ENCODE data around the gene CEBPE.

Gene CEBPE

GRCh38 chr14:23104591-23105347, 14.3 kb downstream of the CEBPE start, which contains the start of gene CIROP:
Gene CIROP, minus strand, starts transcription at chr14:23104989. Its CDS starts 69 bp downstream, at chr14:23104920.
- H3K27me3 ChIP-seq, result no peaks in the 10 kb centered on the region
- H4K20me1 ChIP-seq, result peaks cover 5% of the 10 kb centered on the region; the same call in 1 of the 2 replicates
- H3K36me3 ChIP-seq, result no peaks in the 10 kb centered on the region
- no peak within 1 kb of the TSS for H3K9ac ChIP-seq
- no peak within 1 kb of the TSS for H3K4me3 ChIP-seq
- TF ChIP-seq Cebpa-rat (IDR thresholded peaks at IDR 0.05), result no peak
- H3K4me2 ChIP-seq, result no peak within 1 kb of the TSS
- H3K9me3 ChIP-seq, result peaks cover 11% of the 10 kb centered on the region
- H3K4me1 ChIP-seq, result peaks cover 15% of the 10 kb centered on the region
- H3K27ac ChIP-seq, result no peak within 1 kb of the TSS

- Histone ChIP-seq H3K27me3 (no peaks in the 10 kb centered on the region), H3K9me3 (peaks cover 11% of the 10 kb centered on the region), H4K20me1 (peaks cover 11% of the 10 kb centered on the region), H3K4me3 (no peak overlapping the region), H3K36me3 (peaks cover 4% of the 10 kb centered on the region), H3K4me1 (peaks cover 15% of the 10 kb centered on the region), H3K9ac (no peak overlapping the region), H3K4me2 (no peak overlapping the region), H3K27ac (no peak overlapping the region)
- no peak for TF ChIP-seq Cebpa-rat (IDR thresholded peaks at IDR 0.05)
Observed at GRCh38 chr14:23104070-23104590, 14.9 kb downstream of the CEBPE start.

- peaks cover 9% of the 10 kb centered on the region for H3K36me3 ChIP-seq
- H3K9me3 ChIP-seq, result peaks cover 7% of the 10 kb centered on the region
- no peak for TF ChIP-seq Cebpa-rat (IDR thresholded peaks at IDR 0.05)
- H4K20me1 ChIP-seq, result peaks cover 12% of the 10 kb centered on the region
- no peak overlapping the region for H3K9ac ChIP-seq
- no peak overlapping the region for H3K4me3 ChIP-seq
- H3K27me3 ChIP-seq, result no peaks in the 10 kb centered on the region
- peaks cover 15% of the 10 kb centered on the region for H3K4me1 ChIP-seq
- no peak overlapping the region for H3K4me2 ChIP-seq
- H3K27ac ChIP-seq, result no peak overlapping the region
Observed at GRCh38 chr14:23103581-23103980, 15.5 kb downstream of the CEBPE start.

- peaks cover 17% of the 10 kb centered on the region for H3K36me3 ChIP-seq
- TF ChIP-seq Cebpa-rat (IDR thresholded peaks at IDR 0.05), result no peak
- H3K4me2 ChIP-seq, result no peak overlapping the region
- H3K27ac ChIP-seq, result no peak overlapping the region
- H4K20me1 ChIP-seq, result peaks cover 18% of the 10 kb centered on the region
- peaks cover 19% of the 10 kb centered on the region for H3K4me1 ChIP-seq
- no peak overlapping the region for H3K9ac ChIP-seq
- no peaks in the 10 kb centered on the region for H3K27me3 ChIP-seq
- H3K4me3 ChIP-seq, result no peak overlapping the region
- no peaks in the 10 kb centered on the region for H3K9me3 ChIP-seq
Observed at GRCh38 chr14:23102801-23103200, 16.3 kb downstream of the CEBPE start.

- H3K4me1 ChIP-seq, result peaks cover 26% of the 10 kb centered on the region
- H3K27ac ChIP-seq, result no peak overlapping the region
- peaks cover 22% of the 10 kb centered on the region for H3K36me3 ChIP-seq
- peaks cover 25% of the 10 kb centered on the region for H4K20me1 ChIP-seq
- H3K9ac ChIP-seq, result no peak overlapping the region
- H3K4me3 ChIP-seq, result no peak overlapping the region
- H3K4me2 ChIP-seq, result no peak overlapping the region
- no peaks in the 10 kb centered on the region for H3K27me3 ChIP-seq
- H3K9me3 ChIP-seq, result no peaks in the 10 kb centered on the region
- no peak for TF ChIP-seq Cebpa-rat (IDR thresholded peaks at IDR 0.05)
Observed at GRCh38 chr14:23101986-23102625, 16.9 kb downstream of the CEBPE start.

- peaks cover 32% of the 10 kb centered on the region for H4K20me1 ChIP-seq
- H3K9ac ChIP-seq, result no peak overlapping the region
- no peak for TF ChIP-seq Cebpa-rat (IDR thresholded peaks at IDR 0.05)
- peak overlapping the region; percentile 36 for H3K4me2 ChIP-seq
- H3K27me3 ChIP-seq, result no peaks in the 10 kb centered on the region
- peaks cover 22% of the 10 kb centered on the region for H3K36me3 ChIP-seq
- peaks cover 33% of the 10 kb centered on the region for H3K4me1 ChIP-seq
- no peaks in the 10 kb centered on the region for H3K9me3 ChIP-seq
- no peak overlapping the region for H3K4me3 ChIP-seq
- no peak overlapping the region for H3K27ac ChIP-seq
Observed at GRCh38 chr14:23101213-23101970, 17.7 kb downstream of the CEBPE start.

- H3K27me3 ChIP-seq, result no peaks in the 10 kb centered on the region
- no peak overlapping the region for H3K4me2 ChIP-seq
- H3K27ac ChIP-seq, result no peak overlapping the region
- H3K36me3 ChIP-seq, result peaks cover 22% of the 10 kb centered on the region
- no peak for TF ChIP-seq Cebpa-rat (IDR thresholded peaks at IDR 0.05)
- peaks cover 35% of the 10 kb centered on the region for H4K20me1 ChIP-seq
- H3K4me1 ChIP-seq, result peaks cover 38% of the 10 kb centered on the region
- no peaks in the 10 kb centered on the region for H3K9me3 ChIP-seq
- no peak overlapping the region for H3K9ac ChIP-seq
- no peak overlapping the region for H3K4me3 ChIP-seq
Observed at GRCh38 chr14:23099212-23099861, 19.7 kb downstream of the CEBPE start.

GRCh38 chr14:23097786-23098185, 21.3 kb downstream of the CEBPE start:
- no peaks in the 10 kb centered on the region for H3K9me3 ChIP-seq
- H3K4me1 ChIP-seq, result peaks cover 51% of the 10 kb centered on the region
- no peaks in the 10 kb centered on the region for H3K27me3 ChIP-seq
- TF ChIP-seq Cebpa-rat (IDR thresholded peaks at IDR 0.05), result no peak
- peak overlapping the region; percentile 88; the same call in 1 of the 2 replicates for H3K4me2 ChIP-seq
- peaks cover 50% of the 10 kb centered on the region for H4K20me1 ChIP-seq
- peaks cover 28% of the 10 kb centered on the region for H3K36me3 ChIP-seq
- no peak overlapping the region for H3K27ac ChIP-seq
- H3K9ac ChIP-seq, result no peak overlapping the region
- no peak overlapping the region for H3K4me3 ChIP-seq
